Measurements from ENCODE around the gene KCNA1.

Gene KCNA1

GRCh38 chr12:4958697-4959375 lies 49.1 kb downstream of the KCNA1 start:
- in situ Hi-C loops (cut with MboI; ENCODE audit: low sequenced_read_pairs), result no loop called here

GRCh38 chr12:4959381-4959780 lies 49.7 kb downstream of the KCNA1 start:
- in situ Hi-C loops (cut with MboI; ENCODE audit: low sequenced_read_pairs), result no loop called here

- in situ Hi-C loops (cut with MboI; ENCODE audit: low sequenced_read_pairs), result no loop called here
These were observed 50.3 kb downstream of the KCNA1 start for GRCh38 chr12:4960030-4960429.

GRCh38 chr12:4960547-4960946 lies 50.8 kb downstream of the KCNA1 start:
- in situ Hi-C loops (cut with MboI; ENCODE audit: low sequenced_read_pairs), result no loop called here

- in situ Hi-C loops (cut with MboI; ENCODE audit: low sequenced_read_pairs), result no loop called here
These were observed 51.6 kb downstream of the KCNA1 start for GRCh38 chr12:4961311-4961710.

- in situ Hi-C loops (cut with MboI; ENCODE audit: low sequenced_read_pairs), result no loop called here
These were observed 53.1 kb downstream of the KCNA1 start for GRCh38 chr12:4962539-4963486.
